Activated T-cell treated with anti-CD3 and anti-CD28 coated beads, Interleukin-2, amount 50 U/mL, for 24 hours (primary cell): ENCODE results near the gene CCR8.

Source experiments
- DNase-seq: peaks from one replicate; pipeline ENCODE4 v3.0.0-alpha.2; 2020
- H3K27ac Mint-ChIP-seq: 2 replicates; pipeline ENCODE4 v1.8.0; 2020; ENCODE audit warnings: mild to moderate bottlenecking, mixed read lengths
- H3K27me3 Mint-ChIP-seq: 2 replicates; pipeline ENCODE4 v1.8.0; 2020; ENCODE audit warnings: mixed read lengths
- H3K36me3 Mint-ChIP-seq: 2 replicates; pipeline ENCODE4 v1.8.0; 2020; ENCODE audit warnings: low read depth, mixed read lengths
- H3K4me1 Mint-ChIP-seq: 2 replicates; pipeline ENCODE4 v1.8.0; 2020; ENCODE audit warnings: low read depth, mixed read lengths
- H3K4me3 Mint-ChIP-seq: 2 replicates; pipeline ENCODE4 v1.8.0; 2020; ENCODE audit warnings: mild to moderate bottlenecking, moderate library complexity, mixed read lengths
- H3K9me3 Mint-ChIP-seq: 2 replicates; pipeline ENCODE4 v1.8.0; 2020; ENCODE audit warnings: mixed read lengths

Gene CCR8

GRCh38 chr3:39325236-39325635 is 4.3 kb upstream of the CCR8 start:
- peaks cover 59% of the 10 kb centered on the region for H3K4me1 Mint-ChIP-seq
- no peaks in the 10 kb centered on the region for H3K9me3 Mint-ChIP-seq
- no peak for DNase-seq
- H3K27ac Mint-ChIP-seq: no peak overlapping the region
- H3K4me3 Mint-ChIP-seq: no peak overlapping the region
- H3K27me3 Mint-ChIP-seq: peaks cover 3% of the 10 kb centered on the region
- H3K36me3 Mint-ChIP-seq: no peaks in the 10 kb centered on the region

- no peak overlapping the region for H3K27ac Mint-ChIP-seq
- H3K4me1 Mint-ChIP-seq: peaks cover 49% of the 10 kb centered on the region
- no peak overlapping the region for H3K4me3 Mint-ChIP-seq
- no peaks in the 10 kb centered on the region for H3K36me3 Mint-ChIP-seq
- H3K27me3 Mint-ChIP-seq: no peaks in the 10 kb centered on the region
- H3K9me3 Mint-ChIP-seq: no peaks in the 10 kb centered on the region
- DNase-seq: no peak
These were observed 2.3 kb upstream of the CCR8 start for GRCh38 chr3:39327053-39327745.

DNA sequence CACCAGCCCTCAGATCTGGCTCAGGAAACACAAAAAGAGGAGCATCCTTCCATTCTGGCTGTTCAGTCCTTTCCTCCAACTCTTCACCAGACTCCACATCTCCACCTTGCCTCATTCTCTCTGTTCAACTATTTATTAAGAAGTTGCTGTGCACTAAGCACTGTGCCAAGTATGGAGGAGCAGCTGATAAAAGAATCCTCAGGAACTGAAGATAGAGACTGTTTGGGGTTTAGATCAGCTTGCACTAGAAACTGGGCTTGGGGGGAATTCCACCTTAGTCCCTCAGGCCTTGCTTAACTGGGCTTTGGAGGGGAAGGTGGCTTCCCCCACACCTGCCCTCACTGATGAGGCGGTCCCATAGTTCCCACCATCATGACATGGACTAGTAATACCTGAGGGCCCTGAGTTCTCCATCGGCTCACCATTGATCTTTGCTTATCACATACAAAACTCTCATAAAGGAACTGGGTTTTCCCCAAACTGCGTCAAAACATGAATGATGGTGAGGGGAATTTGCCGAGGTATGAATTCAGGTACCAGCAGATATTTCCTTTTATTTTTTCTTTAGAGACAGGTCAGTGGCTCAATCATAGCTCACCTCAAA is 1.7 kb upstream of the CCR8 start:
- Mint-ChIP-seq H3K4me3 (no peak overlapping the region), H3K4me1 (peaks cover 46% of the 10 kb centered on the region), H3K36me3 (no peaks in the 10 kb centered on the region), H3K9me3 (no peaks in the 10 kb centered on the region), H3K27ac (peak overlapping the region; percentile 80), H3K27me3 (no peaks in the 10 kb centered on the region)
- no peak for DNase-seq

DNA sequence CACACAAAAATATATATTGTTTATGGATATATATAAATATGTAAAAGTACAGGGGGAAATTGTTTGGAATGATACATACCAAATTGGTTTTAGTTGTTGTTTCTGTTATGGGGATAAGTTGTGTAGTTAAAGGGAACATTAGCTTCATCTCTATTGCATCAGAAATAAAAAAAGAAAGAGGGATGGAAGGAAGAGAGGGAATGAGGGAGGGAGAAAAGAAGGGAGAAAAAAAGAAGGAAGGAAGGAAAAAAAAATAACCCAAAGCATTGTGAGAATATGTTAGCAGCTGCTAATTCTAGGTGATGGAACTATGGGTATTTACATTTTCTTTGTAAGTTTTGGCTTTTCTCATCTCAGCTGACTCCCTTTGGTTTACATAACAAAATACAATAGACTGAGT is 1.3 kb downstream of the CCR8 start:
- no peak overlapping the region for H3K27ac Mint-ChIP-seq
- H3K36me3 Mint-ChIP-seq: no peaks in the 10 kb centered on the region
- peaks cover 31% of the 10 kb centered on the region for H3K4me1 Mint-ChIP-seq
- no peak for DNase-seq
- no peak overlapping the region for H3K4me3 Mint-ChIP-seq
- no peaks in the 10 kb centered on the region for H3K9me3 Mint-ChIP-seq
- H3K27me3 Mint-ChIP-seq: no peaks in the 10 kb centered on the region

DNA sequence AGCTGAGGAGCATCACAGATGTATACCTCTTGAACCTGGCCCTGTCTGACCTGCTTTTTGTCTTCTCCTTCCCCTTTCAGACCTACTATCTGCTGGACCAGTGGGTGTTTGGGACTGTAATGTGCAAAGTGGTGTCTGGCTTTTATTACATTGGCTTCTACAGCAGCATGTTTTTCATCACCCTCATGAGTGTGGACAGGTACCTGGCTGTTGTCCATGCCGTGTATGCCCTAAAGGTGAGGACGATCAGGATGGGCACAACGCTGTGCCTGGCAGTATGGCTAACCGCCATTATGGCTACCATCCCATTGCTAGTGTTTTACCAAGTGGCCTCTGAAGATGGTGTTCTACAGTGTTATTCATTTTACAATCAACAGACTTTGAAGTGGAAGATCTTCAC is 3.0 kb downstream of the CCR8 start:
- Mint-ChIP-seq H3K4me1 (peaks cover 20% of the 10 kb centered on the region), H3K27ac (no peak overlapping the region), H3K9me3 (no peaks in the 10 kb centered on the region), H3K27me3 (no peaks in the 10 kb centered on the region), H3K36me3 (no peaks in the 10 kb centered on the region), H3K4me3 (no peak overlapping the region)
- DNase-seq: no peak

- H3K27ac Mint-ChIP-seq: no peak overlapping the region
- H3K4me1 Mint-ChIP-seq: peaks cover 9% of the 10 kb centered on the region
- H3K9me3 Mint-ChIP-seq: no peaks in the 10 kb centered on the region
- H3K36me3 Mint-ChIP-seq: no peaks in the 10 kb centered on the region
- no peak for DNase-seq
- no peak overlapping the region for H3K4me3 Mint-ChIP-seq
- H3K27me3 Mint-ChIP-seq: no peaks in the 10 kb centered on the region
These were observed 4.1 kb downstream of the CCR8 start for GRCh38 chr3:39333607-39334006.

- no peak overlapping the region for H3K27ac Mint-ChIP-seq
- no peak for DNase-seq
- H3K27me3 Mint-ChIP-seq: no peaks in the 10 kb centered on the region
- H3K4me3 Mint-ChIP-seq: no peak overlapping the region
- H3K4me1 Mint-ChIP-seq: peaks cover 9% of the 10 kb centered on the region
- no peaks in the 10 kb centered on the region for H3K36me3 Mint-ChIP-seq
- no peaks in the 10 kb centered on the region for H3K9me3 Mint-ChIP-seq
These were observed 4.7 kb downstream of the CCR8 start for GRCh38 chr3:39334205-39334604.

GRCh38 chr3:39338201-39338600 is 8.7 kb downstream of the CCR8 start:
- Mint-ChIP-seq H3K4me1 (peaks cover 4% of the 10 kb centered on the region), H3K36me3 (no peaks in the 10 kb centered on the region), H3K27me3 (no peaks in the 10 kb centered on the region), H3K4me3 (no peak overlapping the region), H3K9me3 (no peaks in the 10 kb centered on the region), H3K27ac (no peak overlapping the region)
- DNase-seq: no peak

DNA sequence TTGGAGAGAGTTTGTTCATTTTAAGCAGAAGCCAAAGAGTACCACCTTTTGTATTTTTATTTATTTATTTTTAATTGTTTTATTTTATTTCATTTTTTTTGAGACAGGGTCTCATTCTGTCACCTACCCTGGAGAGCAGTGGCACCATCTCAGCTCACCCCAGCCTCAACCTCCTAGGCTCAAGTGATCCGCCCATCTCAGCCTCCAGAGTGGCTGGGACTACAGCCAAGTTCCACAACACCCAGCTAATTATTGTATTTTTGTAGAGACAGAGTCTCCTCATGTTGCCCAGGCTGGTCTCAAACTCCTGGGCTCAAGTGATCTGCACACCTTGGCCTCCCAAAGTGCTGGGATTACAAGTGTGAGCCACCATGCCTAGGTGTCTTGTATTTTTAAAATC is 9.6 kb downstream of the CCR8 start:
- no peak for DNase-seq

DNA sequence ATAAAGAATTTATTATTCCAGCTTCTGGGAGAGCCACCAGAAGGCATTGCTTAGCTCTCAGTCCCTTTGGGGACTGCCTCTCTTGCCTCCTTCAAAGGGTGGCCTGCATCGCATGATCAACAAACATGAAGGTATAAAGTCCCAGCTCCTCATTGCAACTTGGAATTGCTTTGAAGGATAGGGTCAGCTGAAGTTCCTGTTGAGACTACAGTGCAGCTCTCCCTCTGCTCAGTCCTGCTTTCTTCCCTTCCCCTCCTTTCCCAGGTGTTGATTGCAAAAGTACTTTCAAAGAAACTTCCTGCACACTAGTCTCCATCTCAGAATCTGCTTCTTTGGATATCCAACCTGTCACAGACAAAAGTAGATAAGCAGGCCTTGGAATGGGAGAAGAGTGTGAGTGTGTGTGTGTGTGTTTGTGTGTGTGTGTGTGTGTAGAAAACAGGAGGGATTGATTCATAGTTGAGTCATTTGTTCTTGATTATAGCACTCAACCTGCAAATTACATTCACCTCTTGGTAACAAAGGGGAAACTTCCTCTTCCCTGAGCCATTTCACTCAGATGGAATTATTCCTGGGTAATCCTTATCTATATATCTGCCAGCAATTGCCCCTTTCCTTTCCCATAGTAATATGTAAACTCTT is 13.7 kb downstream of the CCR8 start:
- Mint-ChIP-seq H3K9me3 (no peaks in the 10 kb centered on the region), H3K4me3 (no peak overlapping the region), H3K27me3 (no peaks in the 10 kb centered on the region), H3K4me1 (peaks cover 36% of the 10 kb centered on the region), H3K27ac (no peak overlapping the region), H3K36me3 (no peaks in the 10 kb centered on the region)
- no peak for DNase-seq

More for the DNA sequence above, 9.6 kb downstream of the CCR8 start:
- Mint-ChIP-seq H3K36me3 (no peaks in the 10 kb centered on the region), H3K9me3 (no peaks in the 10 kb centered on the region), H3K4me1 (peaks cover 12% of the 10 kb centered on the region), H3K4me3 (no peak overlapping the region), H3K27me3 (no peaks in the 10 kb centered on the region), H3K27ac (no peak overlapping the region)

DNA sequence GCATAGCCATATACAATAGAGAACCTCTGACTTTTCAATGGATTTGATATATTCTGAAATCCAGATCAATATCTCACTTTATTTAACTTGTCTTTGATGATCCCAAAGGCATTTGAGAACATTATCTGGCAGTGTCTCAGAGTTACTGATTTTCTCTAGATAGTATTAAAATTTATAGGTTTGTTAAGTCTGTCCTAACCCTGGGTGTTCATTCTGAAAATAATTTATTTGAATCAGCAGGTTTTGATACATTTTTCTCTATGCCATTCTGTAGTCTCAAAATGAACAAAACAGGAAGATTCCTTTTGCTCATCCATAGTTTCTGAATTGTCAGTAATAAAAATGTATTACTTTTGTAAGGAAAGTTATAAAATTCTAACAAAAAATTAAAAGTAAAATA is 14.3 kb downstream of the CCR8 start:
- no peaks in the 10 kb centered on the region for H3K36me3 Mint-ChIP-seq
- H3K9me3 Mint-ChIP-seq: no peaks in the 10 kb centered on the region
- peaks cover 36% of the 10 kb centered on the region for H3K4me1 Mint-ChIP-seq
- no peak for DNase-seq
- H3K27me3 Mint-ChIP-seq: no peaks in the 10 kb centered on the region
- no peak overlapping the region for H3K27ac Mint-ChIP-seq
- H3K4me3 Mint-ChIP-seq: no peak overlapping the region

- no peak overlapping the region for H3K4me3 Mint-ChIP-seq
- no peaks in the 10 kb centered on the region for H3K9me3 Mint-ChIP-seq
- H3K36me3 Mint-ChIP-seq: no peaks in the 10 kb centered on the region
- no peak for DNase-seq
- no peaks in the 10 kb centered on the region for H3K27me3 Mint-ChIP-seq
- H3K4me1 Mint-ChIP-seq: peaks cover 37% of the 10 kb centered on the region
- H3K27ac Mint-ChIP-seq: no peak overlapping the region
These were observed 15.3 kb downstream of the CCR8 start for GRCh38 chr3:39344746-39345344.

DNA sequence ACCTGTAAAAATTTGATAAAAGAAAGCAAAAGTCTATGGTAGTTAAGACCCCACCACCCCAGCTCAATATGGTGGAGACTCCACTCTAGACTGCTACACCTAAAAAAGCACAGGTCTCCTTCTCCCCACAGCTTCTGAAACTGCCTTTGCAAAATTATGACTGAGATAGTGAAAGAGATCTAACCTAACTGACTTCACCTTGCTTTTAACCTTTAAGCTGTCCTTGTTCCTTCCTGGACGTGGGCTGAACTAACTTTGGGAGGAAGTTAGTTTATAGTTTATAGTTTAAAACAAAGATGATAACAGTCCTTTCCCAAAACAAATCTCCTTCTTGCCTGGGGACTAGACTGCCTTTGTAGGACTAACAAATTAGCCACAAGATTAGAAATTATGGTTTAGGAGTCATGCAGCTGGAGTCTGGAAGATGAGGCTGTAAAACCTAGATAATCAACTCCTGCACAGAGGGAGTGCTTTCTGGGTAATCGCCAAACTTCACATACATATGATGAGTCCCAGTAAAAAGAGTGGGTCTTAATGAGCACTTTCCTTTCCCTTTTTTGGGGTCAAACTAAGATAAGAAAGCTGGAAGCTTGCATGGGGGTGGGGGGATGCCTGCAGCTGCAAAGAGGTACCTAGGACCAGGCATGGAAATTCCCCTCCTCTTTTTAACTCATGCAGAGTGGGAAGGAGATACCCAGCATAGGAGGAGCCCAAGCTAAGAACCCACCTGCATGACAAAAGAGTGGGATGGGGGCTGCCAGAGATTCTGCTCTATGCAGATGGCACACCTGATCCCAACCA is 17.5 kb downstream of the CCR8 start:
- no peak overlapping the region for H3K4me3 Mint-ChIP-seq

GRCh38 chr3:39347586-39347876 is 18.0 kb downstream of the CCR8 start:
- Mint-ChIP-seq H3K27ac (no peak overlapping the region), H3K36me3 (no peaks in the 10 kb centered on the region), H3K27me3 (no peaks in the 10 kb centered on the region), H3K4me3 (no peak overlapping the region), H3K4me1 (peaks cover 48% of the 10 kb centered on the region), H3K9me3 (no peaks in the 10 kb centered on the region)
- DNase-seq: no peak

More for the DNA sequence above, 17.5 kb downstream of the CCR8 start:
- no peak for DNase-seq
- Mint-ChIP-seq H3K27ac (peak overlapping the region; percentile 59), H3K36me3 (no peaks in the 10 kb centered on the region), H3K4me1 (peaks cover 48% of the 10 kb centered on the region), H3K9me3 (no peaks in the 10 kb centered on the region), H3K27me3 (no peaks in the 10 kb centered on the region)
